Measurements from ENCODE around the gene SLC33A1.
"Not testable (repeated sequence)": the region's sequence is repeated elsewhere in the genome, so short reads cannot be mapped to it uniquely, and the experiment has no call there.

Gene SLC33A1

GRCh38 chr3:155869691-155870090 is 15.5 kb upstream of the SLC33A1 start:
- Histone ChIP-seq H4K20me1 (ENCODE audit: insufficient read depth, low read length) (peaks cover 28% of the 10 kb centered on the region), H3K9me3 (ENCODE audit: insufficient read depth, low read length, severe bottlenecking) (no peaks in the 10 kb centered on the region), H3K27ac (ENCODE audit: low read length) (peak overlapping the region; percentile 87), H3K27me3 (ENCODE audit: insufficient read depth, low read length, poor library complexity) (no peaks in the 10 kb centered on the region), H3K4me3 (ENCODE audit: low read depth in 1 of 2, low read length in 2 of 2) (peak overlapping the region; percentile 43 to 67), H3K4me1 (ENCODE audit: insufficient read depth, low read length) (peaks cover 37% of the 10 kb centered on the region), H3K79me2 (ENCODE audit: insufficient read depth, low read length) (peaks cover 47% of the 10 kb centered on the region), H3K36me3 (ENCODE audit: insufficient read depth, low read length) (peaks cover 5% of the 10 kb centered on the region; the same call in 1 of the 2 replicates), H3K4me2 (ENCODE audit: insufficient read depth, low read length) (peak overlapping the region; percentile 84), H3K9ac (ENCODE audit: low read depth, low read length) (peak overlapping the region; percentile 72), H2AFZ (ENCODE audit: low read depth, low read length) (peak overlapping the region; percentile 96)
- ATAC-seq (ENCODE audit: insufficient read depth, low read depth), result no peak
- DNase-seq, result no peak
- TF ChIP-seq EZH2 (IDR thresholded peaks at IDR 0.05; ENCODE audit: borderline replicate concordance, low read depth, low read length, severe bottlenecking) (no peak), CTCF (IDR thresholded peaks at IDR 0.05; ENCODE audit: borderline replicate concordance, extremely low read depth, low read length, poor library complexity, severe bottlenecking) (no peak)

GRCh38 chr3:155863072-155863784 is 9.0 kb upstream of the SLC33A1 start:
- TF ChIP-seq EZH2 (IDR thresholded peaks at IDR 0.05; ENCODE audit: borderline replicate concordance, low read depth, low read length, severe bottlenecking) (no peak), CTCF (IDR thresholded peaks at IDR 0.05; ENCODE audit: borderline replicate concordance, extremely low read depth, low read length, poor library complexity, severe bottlenecking) (no peak)
- no peak for ATAC-seq (ENCODE audit: insufficient read depth, low read depth)
- Histone ChIP-seq H3K4me3 (ENCODE audit: low read depth in 1 of 2, low read length in 2 of 2) (no peak overlapping the region), H3K9me3 (ENCODE audit: insufficient read depth, low read length, severe bottlenecking) (no peaks in the 10 kb centered on the region), H4K20me1 (ENCODE audit: insufficient read depth, low read length) (no peaks in the 10 kb centered on the region), H3K9ac (ENCODE audit: low read depth, low read length) (no peak overlapping the region), H3K27ac (ENCODE audit: low read length) (no peak overlapping the region), H2AFZ (ENCODE audit: low read depth, low read length) (no peak overlapping the region), H3K4me1 (ENCODE audit: insufficient read depth, low read length) (peaks cover 13% of the 10 kb centered on the region), H3K4me2 (ENCODE audit: insufficient read depth, low read length) (no peak overlapping the region), H3K27me3 (ENCODE audit: insufficient read depth, low read length, poor library complexity) (no peaks in the 10 kb centered on the region), H3K36me3 (ENCODE audit: insufficient read depth, low read length) (no peaks in the 10 kb centered on the region), H3K79me2 (ENCODE audit: insufficient read depth, low read length) (no peaks in the 10 kb centered on the region)
- DNase-seq, result no peak

- H3K36me3 ChIP-seq (ENCODE audit: insufficient read depth, low read length); H3K27me3 ChIP-seq (ENCODE audit: insufficient read depth, low read length, poor library complexity); H3K4me3 ChIP-seq (ENCODE audit: low read depth in 1 of 2, low read length in 2 of 2); H3K79me2 ChIP-seq (ENCODE audit: insufficient read depth, low read length); H3K9me3 ChIP-seq (ENCODE audit: insufficient read depth, low read length, severe bottlenecking); H3K4me2 ChIP-seq (ENCODE audit: insufficient read depth, low read length); H2AFZ ChIP-seq (ENCODE audit: low read depth, low read length); H4K20me1 ChIP-seq (ENCODE audit: insufficient read depth, low read length); H3K9ac ChIP-seq (ENCODE audit: low read depth, low read length); H3K27ac ChIP-seq (ENCODE audit: low read length): not testable (repeated sequence)
- ATAC-seq (ENCODE audit: insufficient read depth, low read depth), result peak; percentile 68
- peaks cover 13% of the 10 kb centered on the region for H3K4me1 ChIP-seq (ENCODE audit: insufficient read depth, low read length)
- peak; percentile 61 for DNase-seq
These were observed 8.2 kb upstream of the SLC33A1 start for GRCh38 chr3:155862290-155862982.

GRCh38 chr3:155861476-155862183 is 7.4 kb upstream of the SLC33A1 start:
- Histone ChIP-seq H4K20me1 (ENCODE audit: insufficient read depth, low read length) (no peaks in the 10 kb centered on the region), H3K4me1 (ENCODE audit: insufficient read depth, low read length) (peaks cover 13% of the 10 kb centered on the region), H3K79me2 (ENCODE audit: insufficient read depth, low read length) (no peaks in the 10 kb centered on the region), H3K4me2 (ENCODE audit: insufficient read depth, low read length) (peak overlapping the region; percentile 25; the same call in 1 of the 2 replicates), H3K27me3 (ENCODE audit: insufficient read depth, low read length, poor library complexity) (no peaks in the 10 kb centered on the region), H3K36me3 (ENCODE audit: insufficient read depth, low read length) (no peaks in the 10 kb centered on the region), H3K9ac (ENCODE audit: low read depth, low read length) (no peak overlapping the region), H3K4me3 (ENCODE audit: low read depth in 1 of 2, low read length in 2 of 2) (no peak overlapping the region), H2AFZ (ENCODE audit: low read depth, low read length) (no peak overlapping the region), H3K9me3 (ENCODE audit: insufficient read depth, low read length, severe bottlenecking) (no peaks in the 10 kb centered on the region), H3K27ac (ENCODE audit: low read length) (no peak overlapping the region)
- ATAC-seq (ENCODE audit: insufficient read depth, low read depth), result peak; percentile 29; the same call in 1 of the 3 replicates
- no peak for DNase-seq
- TF ChIP-seq CTCF (IDR thresholded peaks at IDR 0.05; ENCODE audit: borderline replicate concordance, extremely low read depth, low read length, poor library complexity, severe bottlenecking) (no peak), EZH2 (IDR thresholded peaks at IDR 0.05; ENCODE audit: borderline replicate concordance, low read depth, low read length, severe bottlenecking) (no peak)

- not testable (repeated sequence) for ATAC-seq (ENCODE audit: insufficient read depth, low read depth); H3K4me3 ChIP-seq (ENCODE audit: low read depth in 1 of 2, low read length in 2 of 2); H3K9me3 ChIP-seq (ENCODE audit: insufficient read depth, low read length, severe bottlenecking); H3K36me3 ChIP-seq (ENCODE audit: insufficient read depth, low read length); H3K79me2 ChIP-seq (ENCODE audit: insufficient read depth, low read length); H3K9ac ChIP-seq (ENCODE audit: low read depth, low read length); DNase-seq; H3K27ac ChIP-seq (ENCODE audit: low read length); H3K27me3 ChIP-seq (ENCODE audit: insufficient read depth, low read length, poor library complexity); H4K20me1 ChIP-seq (ENCODE audit: insufficient read depth, low read length); H3K4me2 ChIP-seq (ENCODE audit: insufficient read depth, low read length); H2AFZ ChIP-seq (ENCODE audit: low read depth, low read length)
- H3K4me1 ChIP-seq (ENCODE audit: insufficient read depth, low read length), result peaks cover 13% of the 10 kb centered on the region
These were observed 6.2 kb upstream of the SLC33A1 start for GRCh38 chr3:155860424-155860823.

Measured in DND-41 (cell line).